Coronary artery (tissue), 2 donors: ENCODE data around the gene LRRC3.
A peak's percentile ranks its signal among the peaks of the same experiment; 100 is the strongest.

Experiments
- DNase-seq: peaks from one replicate; pipeline ENCODE4 v3.0.0-alpha.2; 2017; ENCODE audit warnings: low spot score
- H3K27ac ChIP-seq, 2 donors: fragments of 200-600 bp; sonication (generic); one replicate each; pipeline ENCODE4 v1.5.1; 2016 to 2019
- H3K4me3 ChIP-seq: fragments of 200-600 bp; sonication (generic); 2 replicates; pipeline ENCODE4 v1.5.1; 2016; ENCODE audit warnings: mild to moderate bottlenecking, moderate library complexity
- CTCF ChIP-seq: fragments of 200-600 bp; sonication (generic); IDR thresholded peaks from one replicate; pipeline ENCODE4 v1.5.1; 2019; ENCODE audit warnings: antibody characterized with exemption

The LRRC3 gene

GRCh38 chr21:44437371-44437695 is 18.0 kb upstream of the LRRC3 start:
- Histone ChIP-seq H3K4me3 (no peak overlapping the region), H3K27ac (no peak overlapping the region)
- DNase-seq = no peak
- TF ChIP-seq CTCF = no peak

- Histone ChIP-seq H3K4me3 (no peak overlapping the region), H3K27ac (no peak overlapping the region)
- no peak for DNase-seq
- no peak for TF ChIP-seq CTCF
These were observed 17.4 kb upstream of the LRRC3 start for GRCh38 chr21:44437696-44438431.

GRCh38 chr21:44438531-44439210 is 16.6 kb upstream of the LRRC3 start:
- DNase-seq = no peak
- H3K4me3 ChIP-seq = peak overlapping the region; percentile 65

DNA sequence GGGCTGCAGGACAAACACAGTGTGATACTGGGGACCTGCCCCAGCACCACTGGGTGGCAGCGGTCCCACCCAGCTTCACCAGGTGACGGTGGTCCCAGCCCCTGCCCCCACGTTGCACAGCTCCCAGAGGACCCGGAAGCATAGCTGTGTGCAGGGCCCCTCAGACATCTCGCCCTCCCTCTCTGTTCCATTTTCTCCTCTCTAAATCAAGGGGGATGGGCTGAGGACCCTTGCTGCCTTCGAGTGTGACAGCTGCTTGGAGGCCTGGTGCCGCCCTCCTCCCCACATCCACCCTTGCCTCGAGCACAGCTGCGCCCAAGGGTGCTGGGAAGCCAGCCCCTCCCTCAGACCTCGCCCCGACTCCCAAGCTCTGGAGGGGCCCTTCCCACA is 16.1 kb upstream of the LRRC3 start:
- TF ChIP-seq CTCF = no peak
- peak overlapping the region; percentile 65 for H3K4me3 ChIP-seq
- no peak overlapping the region for H3K27ac ChIP-seq
- no peak for DNase-seq

More at GRCh38 chr21:44438531-44439210, 16.6 kb upstream of the LRRC3 start:
- no peak overlapping the region for H3K27ac ChIP-seq
- no peak for TF ChIP-seq CTCF

DNA sequence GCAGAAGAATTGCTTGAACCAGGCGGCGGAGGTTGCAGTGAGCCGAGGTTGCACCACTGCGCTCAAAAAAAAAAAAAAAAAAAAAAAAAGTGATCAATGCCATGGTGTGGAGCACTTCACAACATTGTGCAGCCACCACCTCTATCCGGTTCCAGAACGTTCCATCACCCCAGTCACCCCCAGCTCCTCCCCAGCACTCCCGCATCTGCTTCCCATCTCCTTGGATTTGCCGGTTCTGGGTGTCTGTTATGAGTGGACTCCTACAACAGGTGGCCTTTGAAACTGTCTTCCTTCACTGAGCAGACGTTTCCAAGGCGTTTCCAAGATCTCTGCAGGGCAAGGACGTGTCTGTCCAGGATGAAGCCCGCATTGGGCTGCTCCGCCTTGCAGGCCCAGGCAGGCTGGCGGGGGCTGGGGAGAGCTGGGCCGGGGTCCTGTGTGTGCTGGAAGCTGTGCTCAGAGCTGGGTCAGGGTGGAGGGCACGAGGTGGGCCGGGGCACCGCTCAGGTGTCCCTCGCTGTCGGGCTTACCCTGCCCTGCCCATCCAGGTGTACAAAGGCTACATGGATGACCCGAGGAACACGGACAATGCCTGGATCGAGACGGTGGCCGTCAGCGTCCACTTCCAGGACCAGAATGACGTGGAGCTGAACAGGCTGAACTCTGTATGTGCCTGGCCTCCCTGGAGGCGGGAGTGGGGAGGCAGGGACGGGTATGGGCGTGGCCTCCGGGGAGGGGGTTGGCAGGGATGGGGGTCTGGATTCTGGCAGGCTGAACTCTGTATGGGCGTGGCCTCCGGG is 14.9 kb upstream of the LRRC3 start:
- Histone ChIP-seq H3K4me3 (no peak overlapping the region), H3K27ac (no peak overlapping the region)
- no peak for DNase-seq
- TF ChIP-seq CTCF = no peak

GRCh38 chr21:44441041-44441400 is 14.3 kb upstream of the LRRC3 start:
- Histone ChIP-seq H3K4me3 (no peak overlapping the region), H3K27ac (no peak overlapping the region)
- no peak for TF ChIP-seq CTCF
- no peak for DNase-seq
